Measurements from ENCODE around the gene CLCA1.

CLCA1 gene, protein sequence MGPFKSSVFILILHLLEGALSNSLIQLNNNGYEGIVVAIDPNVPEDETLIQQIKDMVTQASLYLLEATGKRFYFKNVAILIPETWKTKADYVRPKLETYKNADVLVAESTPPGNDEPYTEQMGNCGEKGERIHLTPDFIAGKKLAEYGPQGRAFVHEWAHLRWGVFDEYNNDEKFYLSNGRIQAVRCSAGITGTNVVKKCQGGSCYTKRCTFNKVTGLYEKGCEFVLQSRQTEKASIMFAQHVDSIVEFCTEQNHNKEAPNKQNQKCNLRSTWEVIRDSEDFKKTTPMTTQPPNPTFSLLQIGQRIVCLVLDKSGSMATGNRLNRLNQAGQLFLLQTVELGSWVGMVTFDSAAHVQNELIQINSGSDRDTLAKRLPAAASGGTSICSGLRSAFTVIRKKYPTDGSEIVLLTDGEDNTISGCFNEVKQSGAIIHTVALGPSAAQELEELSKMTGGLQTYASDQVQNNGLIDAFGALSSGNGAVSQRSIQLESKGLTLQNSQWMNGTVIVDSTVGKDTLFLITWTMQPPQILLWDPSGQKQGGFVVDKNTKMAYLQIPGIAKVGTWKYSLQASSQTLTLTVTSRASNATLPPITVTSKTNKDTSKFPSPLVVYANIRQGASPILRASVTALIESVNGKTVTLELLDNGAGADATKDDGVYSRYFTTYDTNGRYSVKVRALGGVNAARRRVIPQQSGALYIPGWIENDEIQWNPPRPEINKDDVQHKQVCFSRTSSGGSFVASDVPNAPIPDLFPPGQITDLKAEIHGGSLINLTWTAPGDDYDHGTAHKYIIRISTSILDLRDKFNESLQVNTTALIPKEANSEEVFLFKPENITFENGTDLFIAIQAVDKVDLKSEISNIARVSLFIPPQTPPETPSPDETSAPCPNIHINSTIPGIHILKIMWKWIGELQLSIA

DNA sequence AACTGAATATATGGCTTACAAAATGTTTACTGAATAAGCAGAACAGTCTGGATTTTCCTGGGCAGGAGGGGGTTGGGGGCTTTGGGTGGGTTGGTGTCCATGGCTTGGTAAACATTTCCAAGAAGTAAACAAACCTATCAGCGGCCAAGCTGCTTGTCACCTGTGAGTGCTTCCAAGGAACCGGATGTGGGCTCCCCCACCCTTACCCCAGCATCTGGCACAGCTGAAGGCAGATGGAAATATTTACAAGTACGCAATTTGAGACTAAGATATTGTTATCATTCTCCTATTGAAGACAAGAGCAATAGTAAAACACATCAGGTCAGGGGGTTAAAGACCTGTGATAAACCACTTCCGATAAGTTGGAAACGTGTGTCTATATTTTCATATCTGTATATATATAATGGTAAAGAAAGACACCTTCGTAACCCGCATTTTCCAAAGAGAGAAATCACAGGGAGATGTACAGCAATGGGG, at the start of gene CLCA1:
Gene CLCA1, plus strand, starts transcription at position 427 of the 477 bp plus-strand sequence. Its CDS starts 45 bp downstream, at position 472.
- in situ Hi-C loops (cut with HindIII; ENCODE audit: low sequenced_read_pairs) = no loop called here

DNA sequence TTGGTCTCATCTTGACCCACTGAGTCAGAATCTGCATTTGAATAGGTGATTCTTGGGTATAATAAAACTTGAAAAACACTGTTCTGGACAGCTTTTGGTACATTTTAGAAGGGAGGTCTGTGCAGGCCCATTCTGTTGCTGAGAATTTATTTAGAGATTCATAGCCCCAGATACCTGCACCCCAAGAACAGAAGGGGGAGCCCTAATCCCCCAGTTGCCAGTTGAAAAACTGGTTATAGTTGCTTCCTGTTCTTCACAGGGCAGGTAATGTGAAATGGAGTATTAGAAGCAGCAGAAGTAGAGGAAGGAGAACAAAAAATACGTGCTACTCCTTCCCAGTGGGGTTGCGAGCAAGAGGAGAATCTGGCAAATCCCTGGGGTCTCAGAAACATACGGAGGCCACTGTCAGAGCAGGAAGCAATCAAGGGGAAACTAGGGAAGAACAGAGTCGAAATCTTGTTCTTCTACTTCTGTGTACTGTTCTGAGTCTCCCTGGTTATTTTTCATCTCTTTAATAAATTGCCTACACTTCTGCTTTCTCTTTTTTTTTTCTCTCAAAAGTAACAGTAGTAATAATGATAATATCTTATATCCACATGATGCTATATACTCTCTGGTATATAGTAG, 49.3 kb upstream of the CLCA1 start:
- in situ Hi-C loops (cut with HindIII; ENCODE audit: low sequenced_read_pairs) = no loop called here

DNA sequence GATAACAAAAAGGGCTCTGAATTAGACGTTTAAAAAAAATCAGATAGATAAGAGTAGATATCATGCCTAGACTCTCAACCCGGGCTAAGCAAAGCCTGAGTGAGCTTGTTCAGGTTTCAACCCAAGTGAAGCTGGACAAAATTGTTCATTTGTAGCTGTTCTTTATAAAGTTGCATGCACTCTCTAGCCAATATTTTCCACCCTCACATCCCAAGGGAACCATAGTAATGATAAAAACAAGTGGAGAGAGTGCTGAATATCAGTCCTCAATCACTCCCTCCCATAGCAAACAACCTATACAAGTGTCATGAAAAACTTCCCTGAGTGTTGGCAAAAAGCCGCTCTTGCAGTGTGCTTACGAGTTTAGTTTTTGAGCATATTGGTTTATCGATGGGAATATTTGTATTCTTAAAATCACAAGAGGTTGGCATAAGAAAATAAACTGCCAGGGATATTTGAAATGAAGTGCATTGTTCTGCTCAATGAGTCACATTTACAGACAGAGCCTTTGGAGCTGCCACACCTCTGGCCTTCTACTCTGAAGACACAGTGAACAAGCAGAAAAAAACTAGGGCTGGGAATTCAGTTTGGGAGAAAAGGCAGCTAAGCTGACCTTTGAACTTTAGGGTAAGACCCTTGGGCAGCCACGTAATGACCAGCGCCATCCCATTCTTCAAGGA, 47.0 kb upstream of the CLCA1 start:
- in situ Hi-C loops (cut with HindIII; ENCODE audit: low sequenced_read_pairs) = no loop called here

DNA sequence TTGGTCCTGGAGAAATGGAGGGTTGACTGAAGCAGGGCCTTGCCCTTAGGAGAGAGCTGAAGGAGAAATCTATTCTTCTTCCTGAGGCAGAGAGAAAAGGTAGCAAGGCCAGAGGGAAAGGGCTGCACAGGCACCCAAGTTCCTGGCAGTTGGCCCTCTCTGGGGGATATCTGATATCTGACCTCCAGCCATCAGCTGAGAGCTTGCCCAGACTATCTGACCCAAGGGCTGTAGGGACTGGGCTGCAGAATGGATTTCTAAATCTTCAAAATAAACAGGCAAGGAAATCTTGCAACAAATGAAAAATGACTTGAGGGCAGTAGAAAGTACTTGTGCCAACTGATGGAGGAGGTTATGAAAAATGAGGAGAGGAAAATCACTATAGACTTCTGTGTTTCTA, 45.3 kb upstream of the CLCA1 start:
- in situ Hi-C loops (cut with HindIII; ENCODE audit: low sequenced_read_pairs) = no loop called here

DNA sequence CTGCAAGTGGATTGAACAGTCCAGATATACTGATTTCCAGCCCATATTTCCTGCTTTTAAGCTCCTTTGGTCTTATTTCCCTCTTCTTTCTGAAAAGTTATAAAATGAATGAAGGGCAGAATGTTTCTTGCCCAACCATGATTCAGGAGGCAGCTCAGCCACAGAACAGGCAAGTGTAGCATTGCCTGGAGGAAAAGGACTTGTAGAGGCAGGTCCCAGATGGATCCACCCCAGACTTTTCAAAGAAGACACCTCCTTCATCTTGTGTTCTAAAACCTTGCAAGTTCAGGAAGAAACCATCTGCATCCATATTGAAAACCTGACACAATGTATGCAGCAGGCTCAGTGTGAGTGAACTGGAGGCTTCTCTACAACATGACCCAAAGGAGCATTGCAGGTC, 44.9 kb upstream of the CLCA1 start, which contains the start of gene CLCA2:
Gene CLCA2, plus strand, starts transcription at position 299 of the 400 bp plus-strand sequence. Its CDS starts 77 bp downstream, at position 376.
- in situ Hi-C loops (cut with HindIII; ENCODE audit: low sequenced_read_pairs) = no loop called here

DNA sequence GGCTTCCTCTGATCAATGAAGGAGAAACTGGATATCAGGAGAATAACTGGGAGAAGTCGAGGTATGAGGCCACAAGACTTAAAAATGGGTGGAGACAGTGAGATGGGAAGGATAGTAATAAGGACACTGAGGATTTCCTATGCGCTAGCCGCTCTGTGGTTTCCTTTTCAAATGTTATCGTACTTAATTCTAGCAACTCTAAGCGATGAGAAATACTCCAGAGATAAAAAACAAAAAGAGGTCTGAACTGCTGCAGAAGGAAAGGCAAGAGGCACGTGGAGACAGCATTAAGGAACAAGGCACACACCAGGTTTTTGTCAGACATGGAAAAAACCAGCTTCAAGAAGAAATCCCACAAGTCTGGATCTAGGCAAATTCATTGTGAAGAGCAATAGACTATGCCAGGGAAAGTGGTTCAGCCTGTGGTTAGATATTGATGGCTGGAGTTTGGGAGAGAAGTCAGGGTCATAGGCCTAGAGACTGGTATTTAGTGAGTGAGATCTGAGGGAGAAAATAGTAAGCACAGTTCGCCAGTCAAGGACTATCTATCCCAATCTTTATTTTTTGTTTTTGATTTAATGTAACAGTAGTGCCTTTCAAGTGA, 39.5 kb upstream of the CLCA1 start:
- in situ Hi-C loops (cut with HindIII; ENCODE audit: low sequenced_read_pairs) = no loop called here

DNA sequence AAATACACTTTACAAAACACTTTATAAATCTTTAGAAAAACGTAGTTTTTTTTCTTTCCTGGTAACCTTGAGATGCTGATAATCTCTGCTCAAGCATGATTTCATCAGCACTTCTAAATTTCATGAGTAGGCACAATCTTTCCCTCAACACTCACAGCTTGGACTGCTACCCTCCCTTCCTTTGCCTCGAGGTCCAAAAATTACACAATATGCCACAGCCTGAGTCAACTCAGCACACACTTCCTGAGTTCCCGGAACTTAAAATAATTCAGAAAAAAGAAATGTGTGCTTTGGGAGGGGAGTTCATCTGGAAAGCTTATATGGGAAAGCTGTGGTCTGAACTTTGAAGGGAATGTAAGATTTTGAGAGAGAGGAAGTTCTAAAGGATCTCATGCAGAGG, 38.9 kb upstream of the CLCA1 start:
- in situ Hi-C loops (cut with HindIII; ENCODE audit: low sequenced_read_pairs) = no loop called here

DNA sequence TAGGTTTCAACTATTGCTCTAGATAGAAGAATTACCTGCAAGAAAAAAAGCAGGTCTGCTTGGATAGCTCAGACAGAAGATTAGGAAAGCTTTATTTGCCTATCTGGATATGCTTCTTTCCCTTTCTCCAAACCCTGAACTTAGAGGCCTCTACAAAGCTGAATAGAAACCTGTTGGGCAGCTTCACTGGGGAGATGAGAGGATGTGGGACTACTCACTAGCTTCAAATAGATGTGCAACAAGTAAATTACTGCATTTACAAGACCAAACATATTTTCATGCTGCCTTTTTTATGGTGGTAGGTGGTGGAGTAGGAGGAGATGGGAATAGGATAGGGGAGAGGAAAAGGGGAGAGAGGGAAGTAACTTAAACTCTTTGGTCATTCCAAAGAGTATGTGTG, 38.4 kb upstream of the CLCA1 start:
- in situ Hi-C loops (cut with HindIII; ENCODE audit: low sequenced_read_pairs) = no loop called here

DNA sequence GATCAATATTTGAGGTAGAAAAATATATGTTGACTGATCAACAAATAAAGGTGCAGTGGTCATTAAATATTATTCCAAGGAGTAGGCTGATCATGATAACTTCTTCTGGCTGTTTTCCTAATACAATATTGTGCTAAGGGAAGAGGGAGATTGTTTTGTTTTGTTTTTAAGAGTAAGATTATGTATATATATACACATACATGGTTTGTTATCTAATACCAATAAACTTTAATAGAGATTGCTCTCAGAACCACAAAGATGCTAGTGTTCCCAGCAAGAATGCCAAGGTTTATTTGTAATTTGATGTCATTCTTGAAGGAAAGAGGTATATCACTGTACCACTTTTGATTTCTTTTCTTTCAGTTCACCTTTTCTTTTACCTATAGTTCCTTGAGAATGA, 34.7 kb upstream of the CLCA1 start:
- in situ Hi-C loops (cut with HindIII; ENCODE audit: low sequenced_read_pairs) = no loop called here

DNA sequence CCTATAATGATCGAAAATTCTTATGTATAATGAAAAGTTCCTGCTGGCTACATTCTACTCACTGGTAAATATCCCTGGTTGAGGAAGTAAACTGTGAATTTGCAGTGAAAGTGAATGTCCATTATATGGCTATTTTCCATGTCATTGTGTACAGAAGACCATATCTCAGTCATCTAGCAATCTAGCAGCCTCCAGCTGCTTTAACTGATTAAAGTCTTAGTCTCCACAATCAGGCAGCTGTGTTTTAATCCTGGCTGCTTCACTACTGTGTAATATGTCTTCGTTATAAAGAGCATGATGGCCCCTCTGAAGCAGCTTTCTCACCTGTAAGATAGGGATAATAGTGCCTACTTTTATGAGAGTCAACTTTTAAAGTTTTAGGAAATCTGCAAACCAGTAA, 33.4 kb upstream of the CLCA1 start:
- in situ Hi-C loops (cut with HindIII; ENCODE audit: low sequenced_read_pairs) = no loop called here

DNA sequence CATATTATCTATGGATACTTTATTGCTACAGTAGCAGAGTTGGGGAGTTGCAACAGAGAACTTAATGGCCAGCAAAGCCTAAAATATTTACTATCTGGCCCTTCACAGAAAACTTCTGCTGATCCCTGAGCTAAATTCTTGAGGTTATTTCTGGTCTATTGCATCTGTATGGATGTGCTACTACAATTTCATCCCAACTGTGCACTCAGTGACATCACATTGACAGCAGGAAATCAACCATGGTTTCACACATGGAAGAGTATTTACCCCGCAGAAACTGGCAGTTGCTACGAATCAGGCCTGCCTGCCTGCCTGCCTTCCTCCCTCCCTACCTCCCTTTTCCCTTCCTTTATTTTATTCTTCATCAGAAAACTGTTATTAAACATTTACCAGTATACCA, 32.7 kb upstream of the CLCA1 start:
- in situ Hi-C loops (cut with HindIII; ENCODE audit: low sequenced_read_pairs) = no loop called here

DNA sequence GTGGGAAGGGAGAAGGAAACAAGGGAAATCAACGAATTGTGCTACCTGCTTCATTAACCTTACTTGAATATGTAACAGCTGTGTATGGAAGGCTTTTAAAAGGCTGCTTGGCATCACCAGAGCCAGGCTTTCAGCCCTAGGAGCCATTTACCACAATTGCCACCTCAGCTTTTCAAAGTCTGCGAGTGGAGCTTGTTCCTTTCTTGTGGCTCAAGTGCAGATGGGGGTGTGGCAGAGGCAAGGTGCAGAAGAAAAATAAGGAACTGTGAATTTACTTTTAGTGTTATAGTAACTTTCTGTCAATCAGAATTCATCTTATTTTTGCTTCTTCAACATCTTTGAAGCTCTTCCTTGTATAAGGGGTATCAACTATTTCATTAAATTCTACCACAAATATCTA, 27.1 kb upstream of the CLCA1 start:
- in situ Hi-C loops (cut with HindIII; ENCODE audit: low sequenced_read_pairs) = no loop called here

DNA sequence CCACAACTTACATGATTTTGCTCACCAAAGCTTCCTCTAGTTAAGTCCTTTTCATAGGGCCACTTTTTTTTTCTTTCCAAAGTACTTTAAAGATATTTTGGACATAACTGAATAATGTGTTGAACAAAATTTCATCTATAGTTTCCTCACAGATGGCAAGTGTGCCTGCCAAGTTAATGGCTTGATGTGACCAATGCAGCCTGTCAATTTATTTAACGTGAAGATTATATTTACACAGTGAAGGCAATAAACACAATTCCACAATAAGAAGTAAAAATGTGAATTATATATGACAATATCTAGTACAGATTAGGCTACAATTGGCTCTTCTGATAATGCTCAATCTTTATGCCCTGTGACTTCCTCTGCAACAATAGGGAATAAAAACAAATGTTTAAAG, 26.7 kb upstream of the CLCA1 start:
- in situ Hi-C loops (cut with HindIII; ENCODE audit: low sequenced_read_pairs) = no loop called here

DNA sequence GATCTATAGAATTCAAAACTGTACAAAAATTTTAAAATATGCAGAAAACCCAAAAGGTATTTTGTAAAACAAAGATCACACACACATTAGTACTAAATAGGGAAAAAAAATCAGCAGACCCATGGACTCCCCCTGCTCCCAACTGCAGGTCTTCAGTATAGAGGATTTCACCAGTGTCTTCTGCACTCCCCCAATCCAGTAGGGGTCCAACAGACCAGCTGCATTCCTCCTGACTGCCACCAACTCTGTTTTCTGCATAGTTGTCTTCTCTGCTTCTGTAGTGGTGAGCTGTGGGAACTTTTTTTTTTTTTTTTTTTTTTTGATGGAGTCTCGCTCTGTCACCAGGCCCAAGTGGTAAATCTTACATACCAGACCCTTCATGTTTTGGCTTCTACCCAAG, 22.8 kb upstream of the CLCA1 start:
- in situ Hi-C loops (cut with HindIII; ENCODE audit: low sequenced_read_pairs) = no loop called here

DNA sequence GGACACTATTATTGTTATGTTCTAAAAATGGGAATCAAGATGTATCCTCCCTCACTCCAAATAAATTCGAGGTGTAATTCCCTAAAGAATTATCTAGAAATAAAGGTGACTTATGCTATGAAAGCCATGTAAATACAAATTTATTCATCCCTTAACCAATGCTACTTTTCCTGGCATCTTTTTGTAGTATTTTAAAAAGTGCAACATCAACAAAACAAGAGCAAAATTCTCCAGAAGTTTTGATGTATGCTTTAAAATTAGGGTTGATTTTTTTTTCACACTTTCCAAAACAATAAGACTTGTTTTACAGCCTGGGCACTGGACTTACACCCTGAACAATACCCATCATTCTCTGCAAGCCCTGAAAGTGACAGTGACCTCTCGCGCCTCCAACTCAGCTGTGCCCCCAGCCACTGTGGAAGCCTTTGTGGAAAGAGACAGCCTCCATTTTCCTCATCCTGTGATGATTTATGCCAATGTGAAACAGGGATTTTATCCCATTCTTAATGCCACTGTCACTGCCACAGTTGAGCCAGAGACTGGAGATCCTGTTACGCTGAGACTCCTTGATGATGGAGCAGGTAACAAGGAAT, 21.4 kb upstream of the CLCA1 start:
- in situ Hi-C loops (cut with HindIII; ENCODE audit: low sequenced_read_pairs) = no loop called here

DNA sequence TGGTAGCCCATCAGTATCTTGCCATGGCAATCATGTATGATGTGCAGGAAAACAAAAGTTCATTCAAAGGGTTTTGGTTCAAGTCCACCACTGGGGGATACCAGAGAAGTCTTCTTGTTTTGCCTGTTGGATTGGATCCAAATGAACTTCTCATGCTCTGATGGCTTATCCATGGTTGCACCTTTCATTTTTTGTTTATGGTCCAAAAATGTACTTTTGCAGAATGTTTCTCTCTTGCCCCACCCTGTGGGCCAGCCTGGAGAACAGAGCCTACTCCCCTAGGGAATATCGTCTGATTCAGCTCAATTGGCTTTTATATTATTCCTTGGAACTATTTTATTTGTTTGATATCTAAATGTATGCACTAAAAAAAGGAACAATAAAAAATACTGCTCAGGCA, 20.1 kb upstream of the CLCA1 start:
- in situ Hi-C loops (cut with HindIII; ENCODE audit: low sequenced_read_pairs) = no loop called here

DNA sequence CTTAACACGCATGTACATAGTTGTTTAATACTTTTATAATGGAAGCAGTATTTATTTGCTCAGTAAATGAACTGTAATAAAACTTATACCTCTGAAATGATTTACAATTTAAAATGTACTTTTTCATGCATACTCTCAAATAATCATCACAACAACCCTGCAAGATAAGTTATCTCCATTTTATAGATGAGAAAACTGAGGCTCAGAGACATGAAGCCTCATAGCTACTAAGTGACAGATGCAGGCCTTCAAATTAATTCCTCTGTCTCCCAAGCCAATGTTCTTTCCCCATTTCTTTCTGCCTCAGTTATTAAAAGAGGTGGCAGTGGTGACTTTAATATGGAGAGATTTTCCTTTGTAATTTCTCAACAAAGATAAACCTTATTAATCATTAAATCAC, 19.6 kb upstream of the CLCA1 start:
- in situ Hi-C loops (cut with HindIII; ENCODE audit: low sequenced_read_pairs) = no loop called here

DNA sequence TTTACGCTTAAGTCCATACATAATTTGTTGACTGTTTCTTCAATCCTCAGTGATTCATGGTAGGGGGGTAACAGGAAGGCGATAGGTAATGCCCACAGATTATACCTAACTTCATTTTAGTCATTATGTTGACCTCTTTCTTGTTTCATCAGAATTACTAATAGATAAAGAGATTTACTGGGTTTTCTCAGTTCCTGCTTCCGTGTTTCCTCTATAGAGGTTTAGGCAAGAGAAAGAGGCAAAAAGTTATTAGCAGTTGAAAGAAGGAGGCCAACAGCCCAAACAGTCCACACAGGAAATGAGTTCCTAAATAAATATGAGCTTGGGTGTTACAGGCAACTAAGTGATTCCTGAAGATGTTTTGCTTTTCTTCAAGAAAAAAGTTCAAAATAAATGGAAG, 17.9 kb upstream of the CLCA1 start:
- in situ Hi-C loops (cut with HindIII; ENCODE audit: low sequenced_read_pairs) = no loop called here

DNA sequence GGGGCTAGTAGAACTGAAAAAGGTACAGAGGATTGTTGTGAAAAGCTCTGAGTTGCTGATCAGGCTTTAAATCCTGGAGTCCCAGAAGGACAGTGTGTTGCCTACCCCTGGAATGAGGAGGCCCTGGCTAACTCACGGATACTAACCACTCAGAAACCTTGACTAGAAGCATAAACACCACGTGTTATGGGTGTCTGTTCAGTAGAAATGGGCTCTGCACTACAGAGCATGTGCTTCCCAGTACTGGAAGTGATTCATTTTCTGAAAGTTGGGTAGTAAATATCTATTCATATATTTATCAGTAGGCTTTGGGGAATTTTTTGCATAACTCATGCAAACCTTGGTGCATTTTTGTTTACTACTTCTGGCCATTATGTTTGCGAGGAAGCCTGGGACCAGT, 15.1 kb upstream of the CLCA1 start:
- in situ Hi-C loops (cut with HindIII; ENCODE audit: low sequenced_read_pairs) = no loop called here

DNA sequence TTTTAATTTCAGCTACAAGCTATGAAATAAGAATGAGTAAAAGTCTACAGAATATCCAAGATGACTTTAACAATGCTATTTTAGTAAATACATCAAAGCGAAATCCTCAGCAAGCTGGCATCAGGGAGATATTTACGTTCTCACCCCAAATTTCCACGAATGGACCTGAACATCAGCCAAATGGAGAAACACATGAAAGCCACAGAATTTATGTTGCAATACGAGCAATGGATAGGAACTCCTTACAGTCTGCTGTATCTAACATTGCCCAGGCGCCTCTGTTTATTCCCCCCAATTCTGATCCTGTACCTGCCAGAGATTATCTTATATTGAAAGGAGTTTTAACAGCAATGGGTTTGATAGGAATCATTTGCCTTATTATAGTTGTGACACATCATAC, 13.7 kb upstream of the CLCA1 start:
- in situ Hi-C loops (cut with HindIII; ENCODE audit: low sequenced_read_pairs) = no loop called here
